Ishikawa (cell line): ENCODE data around the gene LCMT1.

Experiments used
- EGR1 ChIP-seq: IDR thresholded peaks from 2 replicates; pipeline ENCODE4 v1.6.1; 2012
- EP300 ChIP-seq: IDR thresholded peaks from 2 replicates; pipeline ENCODE4 v1.6.1; 2012; ENCODE audit warnings: borderline replicate concordance
- FOXM1 ChIP-seq: IDR thresholded peaks from 2 replicates; pipeline ENCODE4 v1.6.1; 2012; ENCODE audit warnings: low read depth, borderline replicate concordance
- REST ChIP-seq: IDR thresholded peaks from 2 replicates; pipeline ENCODE4 v1.6.1; 2012; ENCODE audit warnings: low read depth, mild to moderate bottlenecking
- TAF1 ChIP-seq: IDR thresholded peaks from 2 replicates; pipeline ENCODE4 v1.6.1; 2012; ENCODE audit warnings: low read depth, mild to moderate bottlenecking

- TF ChIP-seq REST (no peak), EGR1 (no peak), TAF1 (no peak), FOXM1 (no peak), EP300 (no peak)
These were observed 47.7 kb upstream of the LCMT1 start for GRCh38 chr16:25063865-25064264.
